ENCODE data around the gene UBE2Z.

DNA sequence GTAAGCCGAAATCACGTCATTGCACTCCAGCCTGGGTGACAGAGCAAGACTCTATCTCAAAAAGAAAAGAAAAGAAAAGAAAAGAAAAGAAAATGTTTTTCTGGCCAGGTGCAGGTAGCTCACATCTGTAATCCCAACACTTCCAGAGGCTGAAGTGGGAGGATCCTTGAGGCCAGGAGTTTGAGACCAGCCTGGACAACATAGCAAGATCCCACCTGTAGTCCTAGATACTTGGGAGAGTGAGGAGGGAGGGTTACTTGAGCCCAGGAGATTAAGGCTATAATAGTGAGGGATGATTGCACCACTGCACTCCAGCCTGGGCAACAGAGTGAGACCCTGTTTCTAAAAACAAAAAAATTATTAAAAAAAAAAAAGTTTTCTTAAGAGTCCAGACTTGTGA lies 18.1 kb upstream of the UBE2Z start:
- TF ChIP-seq, protein P1, sequence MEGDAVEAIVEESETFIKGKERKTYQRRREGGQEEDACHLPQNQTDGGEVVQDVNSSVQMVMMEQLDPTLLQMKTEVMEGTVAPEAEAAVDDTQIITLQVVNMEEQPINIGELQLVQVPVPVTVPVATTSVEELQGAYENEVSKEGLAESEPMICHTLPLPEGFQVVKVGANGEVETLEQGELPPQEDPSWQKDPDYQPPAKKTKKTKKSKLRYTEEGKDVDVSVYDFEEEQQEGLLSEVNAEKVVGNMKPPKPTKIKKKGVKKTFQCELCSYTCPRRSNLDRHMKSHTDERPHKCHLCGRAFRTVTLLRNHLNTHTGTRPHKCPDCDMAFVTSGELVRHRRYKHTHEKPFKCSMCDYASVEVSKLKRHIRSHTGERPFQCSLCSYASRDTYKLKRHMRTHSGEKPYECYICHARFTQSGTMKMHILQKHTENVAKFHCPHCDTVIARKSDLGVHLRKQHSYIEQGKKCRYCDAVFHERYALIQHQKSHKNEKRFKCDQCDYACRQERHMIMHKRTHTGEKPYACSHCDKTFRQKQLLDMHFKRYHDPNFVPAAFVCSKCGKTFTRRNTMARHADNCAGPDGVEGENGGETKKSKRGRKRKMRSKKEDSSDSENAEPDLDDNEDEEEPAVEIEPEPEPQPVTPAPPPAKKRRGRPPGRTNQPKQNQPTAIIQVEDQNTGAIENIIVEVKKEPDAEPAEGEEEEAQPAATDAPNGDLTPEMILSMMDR (conservative IDR thresholded peaks at IDR 0.05; ENCODE audit: low read depth, low read length): no peak
- no peak for TF ChIP-seq EZH2 (IDR thresholded peaks at IDR 0.05; ENCODE audit: borderline replicate concordance, low read depth, low read length, poor library complexity, severe bottlenecking)
